MCF 10A (cell line): Measurements from ENCODE around the gene GALNT10. TPM values are rescaled to one million over a fixed set of nuclear protein-coding genes. Genes with fewer than 3 reads are reported as not detected.

Experiments used
- BruUV-seq: library from RNA; stranded (reverse); fragments of 400-500 nt; replicated peaks from 2 replicates; lab custom pipeline; 2021; lab: Mats Ljungman, UMichigan
- CTCF ChIA-PET: fragments of 300-600 bp; sonication (Branson Sonifier 250); formaldehyde crosslinking; extraction: SDS; loops from one replicate; lab custom pipeline; 2021; ENCODE audit warnings: antibody characterized with exemption, inconsistent platforms; lab: Yijun Ruan, JAX
- POLR2A ChIA-PET: fragments of 300-600, 350-650 bp; sonication (Branson Sonifier 250); formaldehyde crosslinking; extraction: SDS; loops from one replicate; lab custom pipeline; 2020; ENCODE audit warnings: antibody characterized with exemption, inconsistent platforms; lab: Yijun Ruan, JAX
- DNase-seq: peaks from one replicate; pipeline ENCODE4 v3.0.0-alpha.2; 2018; ENCODE audit not compliant: unreplicated experiment
- H3K27ac Mint-ChIP-seq: one replicate; pipeline ENCODE4 v1.8.0; 2022; ENCODE audit warnings: mild to moderate bottlenecking, low read depth, mixed read lengths; ENCODE audit not compliant: unreplicated experiment
- H3K27me3 Mint-ChIP-seq: one replicate; pipeline ENCODE4 v1.8.0; 2022; ENCODE audit warnings: mixed read lengths; ENCODE audit not compliant: insufficient read depth, unreplicated experiment
- H3K36me3 Mint-ChIP-seq: one replicate; pipeline ENCODE4 v1.8.0; 2022; ENCODE audit warnings: mild to moderate bottlenecking, moderate library complexity, mixed read lengths; ENCODE audit not compliant: insufficient read depth, unreplicated experiment
- H3K4me1 Mint-ChIP-seq: one replicate; pipeline ENCODE4 v1.8.0; 2022; ENCODE audit warnings: mixed read lengths; ENCODE audit not compliant: insufficient read depth, unreplicated experiment
- H3K4me3 Mint-ChIP-seq: one replicate; pipeline ENCODE4 v1.8.0; 2022; ENCODE audit warnings: mild to moderate bottlenecking, moderate library complexity, mixed read lengths; ENCODE audit not compliant: unreplicated experiment
- H3K9me3 Mint-ChIP-seq: one replicate; pipeline ENCODE4 v1.8.0; 2022; ENCODE audit warnings: mixed read lengths; ENCODE audit not compliant: unreplicated experiment
- intact Hi-C: fragments of 100-400 bp; cut with micrococcal nuclease; formaldehyde crosslinking; loops from 2 replicates; pipeline ENCODE4 v1.14.1; 2022
- total RNA-seq: library from RNA; stranded (reverse); gene quantifications from 2 replicates; pipeline ENCODE4 v1.2.3, GENCODE V29; 2022
- TF ChIP-seq, protein P1 (sequence below): fragments of 200-600 bp; IDR thresholded peaks from one replicate; pipeline ENCODE4 v1.8.0; 2022; ENCODE audit warnings: antibody characterized with exemption, mild to moderate bottlenecking; ENCODE audit not compliant: unreplicated experiment

GALNT10 gene
- total RNA-seq, 1 experiment from 2014 or later = 57.4 TPM

DNA sequence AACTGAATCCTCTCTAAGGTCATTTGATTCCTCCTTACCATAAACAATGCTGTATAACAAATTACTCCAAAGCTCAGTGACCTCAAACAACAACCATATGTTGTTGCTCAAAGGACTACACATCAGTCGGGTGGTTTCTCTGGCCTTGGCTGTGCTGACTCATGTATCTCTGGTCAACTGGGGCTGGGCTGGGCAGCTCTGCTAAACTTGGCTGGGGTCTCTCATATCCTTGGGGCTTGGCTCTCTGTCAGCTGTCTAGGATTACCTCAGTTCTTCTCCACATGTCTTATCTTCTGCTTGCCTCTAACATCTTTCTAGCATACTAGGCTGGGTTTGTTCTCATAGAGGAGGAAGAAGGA, 86.4 kb downstream of the GALNT10 start:
- TF ChIP-seq, protein P1, sequence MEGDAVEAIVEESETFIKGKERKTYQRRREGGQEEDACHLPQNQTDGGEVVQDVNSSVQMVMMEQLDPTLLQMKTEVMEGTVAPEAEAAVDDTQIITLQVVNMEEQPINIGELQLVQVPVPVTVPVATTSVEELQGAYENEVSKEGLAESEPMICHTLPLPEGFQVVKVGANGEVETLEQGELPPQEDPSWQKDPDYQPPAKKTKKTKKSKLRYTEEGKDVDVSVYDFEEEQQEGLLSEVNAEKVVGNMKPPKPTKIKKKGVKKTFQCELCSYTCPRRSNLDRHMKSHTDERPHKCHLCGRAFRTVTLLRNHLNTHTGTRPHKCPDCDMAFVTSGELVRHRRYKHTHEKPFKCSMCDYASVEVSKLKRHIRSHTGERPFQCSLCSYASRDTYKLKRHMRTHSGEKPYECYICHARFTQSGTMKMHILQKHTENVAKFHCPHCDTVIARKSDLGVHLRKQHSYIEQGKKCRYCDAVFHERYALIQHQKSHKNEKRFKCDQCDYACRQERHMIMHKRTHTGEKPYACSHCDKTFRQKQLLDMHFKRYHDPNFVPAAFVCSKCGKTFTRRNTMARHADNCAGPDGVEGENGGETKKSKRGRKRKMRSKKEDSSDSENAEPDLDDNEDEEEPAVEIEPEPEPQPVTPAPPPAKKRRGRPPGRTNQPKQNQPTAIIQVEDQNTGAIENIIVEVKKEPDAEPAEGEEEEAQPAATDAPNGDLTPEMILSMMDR = no peak
- peak; percentile 83 for DNase-seq
- ChIA-PET CTCF (interaction anchor here (0.7 to 1.3 kb wide), 4 partner anchors 12 to 1535 kb away, joined by 3 read pairs; partner anchors contain the start of gene GALNT10), POLR2A (interaction anchor here (0.9 kb wide), 1 partner anchor 34 kb away, joined by 3 read pairs; no protein-coding TSS in a partner anchor)
- H3K4me1 Mint-ChIP-seq = peaks cover 39% of the 10 kb centered on the region
- no peak overlapping the region for H3K4me3 Mint-ChIP-seq
- no TSS peak for BruUV-seq
- no peaks in the 10 kb centered on the region for H3K9me3 Mint-ChIP-seq
- H3K36me3 Mint-ChIP-seq = no peaks in the 10 kb centered on the region
- no peak overlapping the region for H3K27ac Mint-ChIP-seq
- no peaks in the 10 kb centered on the region for H3K27me3 Mint-ChIP-seq
- intact Hi-C loops = no loop called here

DNA sequence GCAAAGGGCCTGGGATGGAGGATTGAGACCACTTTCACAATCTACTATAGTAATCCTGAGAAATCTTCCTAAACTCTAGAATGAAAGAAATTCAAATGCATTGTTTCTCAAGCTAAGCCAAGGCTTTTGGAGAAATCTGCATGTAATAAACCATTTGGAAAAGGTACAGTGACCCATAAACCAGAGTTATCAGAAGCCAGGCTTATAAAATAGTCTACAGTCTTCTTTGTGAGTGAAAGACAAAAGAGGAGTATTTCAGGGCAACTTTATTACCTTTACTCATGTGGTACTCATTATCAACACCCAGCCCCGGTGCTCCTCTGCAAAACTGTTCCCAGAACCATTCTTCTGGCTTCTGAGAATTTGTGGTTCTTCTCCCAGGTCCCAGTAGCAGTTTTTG, 87.0 kb downstream of the GALNT10 start:
- H3K36me3 Mint-ChIP-seq = no peaks in the 10 kb centered on the region
- no peak overlapping the region for H3K4me3 Mint-ChIP-seq
- H3K4me1 Mint-ChIP-seq = peaks cover 39% of the 10 kb centered on the region
- no peaks in the 10 kb centered on the region for H3K27me3 Mint-ChIP-seq
- no peak overlapping the region for H3K27ac Mint-ChIP-seq
- BruUV-seq = no TSS peak
- ChIA-PET CTCF (interaction anchor here (0.7 to 1.2 kb wide), 2 partner anchors 205 to 1534 kb away, joined by 3 read pairs; no protein-coding TSS in a partner anchor), POLR2A (no interaction called here)
- DNase-seq = no peak
- intact Hi-C loops = no loop called here
- TF ChIP-seq, protein P1 = no peak
- H3K9me3 Mint-ChIP-seq = no peaks in the 10 kb centered on the region

DNA sequence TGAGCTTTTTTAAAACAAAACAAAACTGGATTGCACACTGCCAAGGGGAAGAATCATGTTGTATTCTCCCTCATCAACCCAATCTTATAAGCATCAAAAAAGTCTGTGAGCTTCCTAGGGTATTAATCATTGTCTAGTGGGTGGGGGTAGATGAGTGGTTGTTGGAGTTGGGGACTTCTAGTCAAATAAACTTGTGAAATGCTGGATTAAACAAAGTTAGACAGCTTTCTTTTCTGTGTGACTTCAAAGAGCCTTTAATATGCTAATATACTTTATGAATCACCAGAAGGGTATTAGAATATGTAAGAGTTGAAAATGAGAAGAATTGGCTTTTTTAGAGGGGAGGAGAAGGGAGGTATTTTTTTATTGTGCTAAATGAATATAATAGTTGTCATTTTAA, 87.7 kb downstream of the GALNT10 start:
- Mint-ChIP-seq H3K4me1 (peaks cover 32% of the 10 kb centered on the region), H3K9me3 (no peaks in the 10 kb centered on the region), H3K36me3 (no peaks in the 10 kb centered on the region), H3K27ac (no peak overlapping the region), H3K4me3 (no peak overlapping the region), H3K27me3 (no peaks in the 10 kb centered on the region)
- BruUV-seq = no TSS peak
- intact Hi-C loops = no loop called here
- DNase-seq = no peak
- TF ChIP-seq, protein P1 = no peak
- POLR2A ChIA-PET = no interaction called here
- CTCF ChIA-PET = interaction anchor here (1.2 kb wide), 1 partner anchor 206 kb away, joined by 3 read pairs; no protein-coding TSS in a partner anchor

DNA sequence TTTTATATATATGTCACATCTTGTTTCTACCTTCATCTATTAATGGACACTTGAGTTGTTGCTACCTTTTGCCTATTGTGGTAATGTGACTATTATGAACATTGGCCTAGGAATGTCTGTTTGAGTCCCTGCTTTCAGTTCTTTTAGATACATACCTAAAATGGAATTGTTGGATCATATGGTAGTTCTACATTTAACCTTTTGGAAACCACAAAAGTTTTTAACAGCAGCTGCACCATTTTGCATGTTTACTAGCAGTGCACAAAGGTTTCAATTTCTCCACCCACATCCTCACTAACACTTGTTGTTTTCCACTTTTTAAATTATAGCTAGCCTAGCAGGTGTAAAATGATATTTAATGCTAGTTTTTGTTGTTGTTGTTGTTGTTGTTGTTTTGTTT, 88.4 kb downstream of the GALNT10 start:
- Mint-ChIP-seq H3K4me3 (no peak overlapping the region), H3K27ac (no peak overlapping the region), H3K4me1 (peaks cover 28% of the 10 kb centered on the region), H3K36me3 (no peaks in the 10 kb centered on the region), H3K27me3 (no peaks in the 10 kb centered on the region), H3K9me3 (no peaks in the 10 kb centered on the region)
- ChIA-PET POLR2A (interaction anchor here (0.7 kb wide), 1 partner anchor 175 kb away, joined by 3 read pairs; no protein-coding TSS in a partner anchor), CTCF (interaction anchor here (1.2 kb wide), 1 partner anchor 11 kb away, joined by 3 read pairs; no protein-coding TSS in a partner anchor)
- no TSS peak for BruUV-seq
- DNase-seq = no peak
- intact Hi-C loops = no loop called here
- TF ChIP-seq, protein P1 = no peak
